ENCODE data around the gene ZFP3.

- TF ChIP-seq POLR2A (IDR thresholded peaks at IDR 0.05) (no peak), CTCF (IDR thresholded peaks at IDR 0.05) (no peak)
Measured at GRCh38 chr17:5128905-5129535, 50.8 kb downstream of the ZFP3 start.

All from heart left ventricle (tissue), 13 donors.